ENCODE results near the gene SLC35E2B. TPM values are rescaled to one million over a fixed set of nuclear protein-coding genes. Genes with fewer than 3 reads are reported as not detected.
A peak's percentile ranks its signal among the peaks of the same experiment; 100 is the strongest.

The SLC35E2B gene
- total and polyA plus RNA-seq, 7 donors: 9.2 to 23.9 (median 13.1) TPM

DNA sequence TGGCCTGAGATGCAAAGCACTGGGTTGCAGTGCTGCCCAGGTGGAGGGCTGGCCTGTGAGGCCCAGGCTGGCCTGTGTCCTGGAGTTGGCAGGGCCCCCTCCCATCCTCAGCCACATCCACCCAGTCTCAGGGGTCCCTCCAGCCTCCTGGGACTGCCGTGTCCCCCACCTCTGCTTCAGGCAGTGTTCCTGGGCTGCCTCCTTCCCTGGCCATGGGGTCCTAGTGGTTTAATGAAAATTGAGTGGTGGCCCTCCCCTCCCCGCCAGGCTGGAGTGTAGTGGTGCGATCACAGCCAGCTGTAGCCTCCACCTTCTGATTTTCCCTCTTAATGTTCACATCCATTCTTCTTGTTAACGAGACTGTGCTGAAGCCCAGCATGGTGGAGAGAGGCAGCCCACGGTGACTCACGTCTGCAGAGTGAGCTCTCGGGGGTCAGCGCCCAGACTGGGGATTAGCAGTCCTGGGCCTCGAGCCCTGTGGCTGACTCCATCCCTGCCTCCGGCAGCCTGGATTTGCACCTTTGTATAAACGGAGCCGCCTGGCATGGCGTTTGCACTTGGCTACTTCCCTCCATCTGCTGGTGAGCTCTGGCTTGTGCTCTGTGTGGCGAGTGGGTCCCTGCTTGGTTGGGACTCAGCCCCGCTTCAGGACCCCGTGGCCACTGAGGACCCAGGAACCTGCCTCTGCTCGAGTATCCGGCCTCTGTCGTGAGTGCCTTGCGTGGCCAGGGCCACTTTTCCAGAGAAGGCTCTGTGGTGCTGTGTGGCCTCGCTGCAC, 70.4 kb downstream of the SLC35E2B start:
- DNase-seq (peak; percentile 69 to 94), ATAC-seq (peak; percentile 73 to 88 (median 80))
- Histone ChIP-seq H3K9me3 (no peaks in the 10 kb centered on the region), H3K27ac (peak overlapping the region; percentile 85), H3K4me3 (no peak overlapping the region), H3K36me3 (ENCODE audit: insufficient read depth in 1 of 2, low read depth in 1 of 2) (peaks cover 0 to 43% of the 10 kb centered on the region in 2 donors), H3K27me3 (ENCODE audit: insufficient read depth in 3 of 3, low read length in 2 of 3) (no peaks in the 10 kb centered on the region), H3K4me1 (peaks cover 56% of the 10 kb centered on the region)
- intact Hi-C loops (cut with DNase I): no loop called here
- TF ChIP-seq, protein P1, sequence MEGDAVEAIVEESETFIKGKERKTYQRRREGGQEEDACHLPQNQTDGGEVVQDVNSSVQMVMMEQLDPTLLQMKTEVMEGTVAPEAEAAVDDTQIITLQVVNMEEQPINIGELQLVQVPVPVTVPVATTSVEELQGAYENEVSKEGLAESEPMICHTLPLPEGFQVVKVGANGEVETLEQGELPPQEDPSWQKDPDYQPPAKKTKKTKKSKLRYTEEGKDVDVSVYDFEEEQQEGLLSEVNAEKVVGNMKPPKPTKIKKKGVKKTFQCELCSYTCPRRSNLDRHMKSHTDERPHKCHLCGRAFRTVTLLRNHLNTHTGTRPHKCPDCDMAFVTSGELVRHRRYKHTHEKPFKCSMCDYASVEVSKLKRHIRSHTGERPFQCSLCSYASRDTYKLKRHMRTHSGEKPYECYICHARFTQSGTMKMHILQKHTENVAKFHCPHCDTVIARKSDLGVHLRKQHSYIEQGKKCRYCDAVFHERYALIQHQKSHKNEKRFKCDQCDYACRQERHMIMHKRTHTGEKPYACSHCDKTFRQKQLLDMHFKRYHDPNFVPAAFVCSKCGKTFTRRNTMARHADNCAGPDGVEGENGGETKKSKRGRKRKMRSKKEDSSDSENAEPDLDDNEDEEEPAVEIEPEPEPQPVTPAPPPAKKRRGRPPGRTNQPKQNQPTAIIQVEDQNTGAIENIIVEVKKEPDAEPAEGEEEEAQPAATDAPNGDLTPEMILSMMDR (IDR thresholded peaks at IDR 0.05): no peak
- 30 to 48% (median 39%) methylated on average over 21 of the region's 21 CpGs for WGBS, 3 donors

DNA sequence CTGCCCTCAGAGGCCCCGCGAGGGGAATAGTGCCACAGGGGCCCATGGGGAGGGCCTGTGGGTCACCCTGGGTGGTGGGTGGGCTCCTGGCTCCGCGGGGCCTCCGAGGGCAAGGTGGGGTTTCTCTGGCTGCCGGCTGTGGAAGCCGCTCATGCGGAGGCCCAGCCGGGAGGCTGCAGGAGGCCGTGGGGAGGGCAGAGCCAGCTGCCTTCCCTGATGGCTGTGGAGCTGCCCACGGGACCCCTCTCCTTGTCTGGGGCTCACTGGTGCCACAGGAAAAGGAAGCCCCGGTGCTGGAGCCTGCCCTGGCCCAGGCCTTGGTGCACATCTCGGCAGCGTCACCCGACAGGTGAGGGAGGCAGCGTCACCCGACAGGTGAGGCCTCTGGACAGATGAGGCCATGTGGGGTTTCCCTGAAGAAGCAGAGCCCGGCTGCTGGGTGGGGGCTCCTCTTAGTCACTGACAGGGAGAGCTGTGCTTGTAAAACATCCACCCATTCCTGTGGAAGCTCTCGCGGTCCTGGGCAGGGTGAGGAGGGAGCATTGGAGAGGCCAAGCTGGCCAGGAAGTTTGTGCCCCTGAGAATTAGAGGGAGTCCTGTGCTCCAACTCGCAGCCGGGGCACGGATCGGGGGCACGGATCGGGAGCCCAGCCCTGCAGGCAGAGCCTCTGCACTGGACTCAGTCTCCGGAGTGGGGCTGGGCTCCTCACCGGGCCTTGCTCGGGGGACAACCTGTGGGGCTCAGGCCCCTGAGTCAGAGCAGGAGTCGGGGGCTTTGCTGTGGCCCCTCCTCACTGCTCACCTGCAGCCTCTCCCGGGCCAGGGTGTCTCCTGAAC, 71.2 kb downstream of the SLC35E2B start:
- peak in 1 of 2 donors; percentile 56 for DNase-seq
- WGBS, 3 donors: 57 to 80% (median 66%) methylated on average over 30 to 31 of the region's 31 CpGs
- intact Hi-C loops (cut with DNase I): no loop called here
- TF ChIP-seq, protein P1 (IDR thresholded peaks at IDR 0.05): no peak
- peaks cover 0 to 35% of the 10 kb centered on the region in 2 donors for H3K36me3 ChIP-seq (ENCODE audit: insufficient read depth in 1 of 2, low read depth in 1 of 2)
- H3K9me3 ChIP-seq: no peaks in the 10 kb centered on the region
- H3K27ac ChIP-seq: peak overlapping the region; percentile 85
- H3K4me3 ChIP-seq: peak overlapping the region; percentile 15
- peaks cover 64% of the 10 kb centered on the region for H3K4me1 ChIP-seq
- ATAC-seq: peak in 2 of 4 donors; percentile 0 to 3
- no peaks in the 10 kb centered on the region for H3K27me3 ChIP-seq (ENCODE audit: insufficient read depth in 3 of 3, low read length in 2 of 3)

DNA sequence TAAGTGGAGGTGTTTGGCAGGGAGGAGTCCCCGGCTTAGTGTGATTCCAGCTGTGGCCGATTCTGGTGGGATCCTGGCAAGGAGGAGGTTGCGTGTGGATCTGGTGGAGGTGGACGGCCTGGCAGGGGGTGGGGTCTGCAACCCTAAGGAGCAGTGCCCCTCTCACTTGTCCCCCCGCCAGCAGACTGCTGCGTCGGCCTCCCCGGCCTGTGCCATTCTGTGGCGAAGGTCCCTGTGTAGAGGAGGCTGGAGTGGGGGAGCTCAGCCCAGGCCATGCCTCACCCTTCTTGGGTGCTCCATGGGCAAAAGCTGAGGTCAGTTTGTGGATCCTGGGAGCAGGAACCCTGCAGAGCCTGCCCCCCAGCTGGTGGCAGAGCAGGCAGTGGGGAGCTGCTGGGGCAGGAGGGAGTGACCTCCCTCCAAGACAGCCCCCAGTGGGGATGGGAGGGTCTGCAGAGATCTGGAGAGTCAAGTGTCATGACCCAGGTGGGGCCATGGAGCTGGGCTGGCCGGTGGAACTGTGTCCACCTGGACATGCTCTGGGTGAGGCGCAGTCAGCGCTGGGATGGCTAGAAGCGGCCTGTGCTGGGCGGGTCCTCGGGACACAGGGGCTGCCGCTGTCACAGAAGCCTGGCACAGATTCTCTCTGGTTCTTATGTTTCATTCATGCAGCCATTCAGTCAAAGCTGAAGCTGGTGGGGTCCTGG, 72.0 kb downstream of the SLC35E2B start:
- H3K4me3 ChIP-seq: peak overlapping the region; percentile 15
- H3K27ac ChIP-seq: peak overlapping the region; percentile 85
- intact Hi-C loops (cut with DNase I): no loop called here
- peaks cover 64% of the 10 kb centered on the region for H3K4me1 ChIP-seq
- TF ChIP-seq, protein P1 (IDR thresholded peaks at IDR 0.05): no peak
- DNase-seq (peak; percentile 18 to 57), ATAC-seq (peak in 2 of 4 donors; percentile 12 to 20)
- 32 to 51% (median 48%) methylated on average over 11 to 16 of the region's 16 CpGs for WGBS, 3 donors
- peaks cover 0 to 34% of the 10 kb centered on the region in 2 donors for H3K36me3 ChIP-seq (ENCODE audit: insufficient read depth in 1 of 2, low read depth in 1 of 2)
- no peaks in the 10 kb centered on the region for H3K27me3 ChIP-seq (ENCODE audit: insufficient read depth in 3 of 3, low read length in 2 of 3)
- H3K9me3 ChIP-seq: no peaks in the 10 kb centered on the region

DNA sequence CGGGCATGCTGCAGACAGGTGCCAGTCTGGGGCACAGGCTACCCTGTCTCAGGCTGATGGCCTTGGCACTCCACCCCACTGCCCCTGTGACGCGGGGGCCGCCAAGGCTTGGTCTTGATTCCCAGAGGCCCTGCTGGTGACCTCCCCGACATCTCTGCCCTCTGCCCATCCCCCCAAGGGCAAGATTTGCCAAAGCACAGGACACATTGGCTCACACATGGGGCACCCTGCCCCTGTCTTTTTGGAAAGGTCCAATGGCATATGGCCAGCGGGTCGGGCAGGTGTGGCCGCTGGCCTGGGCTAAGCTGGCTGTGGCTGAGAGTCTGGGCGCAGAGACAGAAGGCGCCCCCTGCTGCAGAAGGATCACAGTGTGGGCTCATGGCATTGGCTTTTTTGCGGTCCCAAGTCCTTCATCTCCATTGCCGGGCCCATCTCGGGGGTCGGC, 72.7 kb downstream of the SLC35E2B start:
- intact Hi-C loops (cut with DNase I): no loop called here

More for the DNA sequence above, 72.7 kb downstream of the SLC35E2B start:
- peaks cover 64% of the 10 kb centered on the region for H3K4me1 ChIP-seq
- peak overlapping the region; percentile 85 for H3K27ac ChIP-seq
- H3K36me3 ChIP-seq (ENCODE audit: insufficient read depth in 1 of 2, low read depth in 1 of 2): peaks cover 0 to 27% of the 10 kb centered on the region in 2 donors
- DNase-seq (peak; percentile 64 to 90), ATAC-seq (peak; percentile 31 to 60 (median 52))
- H3K27me3 ChIP-seq (ENCODE audit: insufficient read depth in 3 of 3, low read length in 2 of 3): no peaks in the 10 kb centered on the region
- WGBS, 3 donors: 27 to 51% (median 36%) methylated on average over 14 of the region's 14 CpGs
- TF ChIP-seq, protein P1 (IDR thresholded peaks at IDR 0.05): peak; percentile 49
- no peaks in the 10 kb centered on the region for H3K9me3 ChIP-seq
- peak overlapping the region; percentile 15 for H3K4me3 ChIP-seq
